C4-2B (cell line): ENCODE measurements around the gene TRIM2.

ENCODE experiments used
- CTCF ChIP-seq: fragments of 450-650 bp; conservative IDR thresholded peaks from 2 replicates; pipeline ENCODE4 v1.5.1; 2017; ENCODE audit warnings: mild to moderate bottlenecking
- ZFX ChIP-seq: fragments of 450-650 bp; IDR thresholded peaks from 2 replicates; pipeline ENCODE4 v1.6.1; 2017

GRCh38 chr4:153261461-153261860 lies 57.2 kb downstream of the TRIM2 start:
- TF ChIP-seq CTCF = no peak
- TF ChIP-seq ZFX = no peak
